Astrocyte (in vitro differentiated cells and primary cell): ENCODE results near the gene BCL2. TPM values are rescaled to one million over a fixed set of nuclear protein-coding genes. Genes with fewer than 3 reads are reported as not detected.
A peak's percentile ranks its signal among the peaks of the same experiment; 100 is the strongest.

ENCODE experiments used
- DNase-seq: peaks from one replicate; pipeline ENCODE4 v3.0.0-alpha.2; 2010; ENCODE audit warnings: low read depth
- FAIRE-seq: peaks from 2 replicates; lab custom pipeline; 2011; peaks lifted over from hg19 to GRCh38; lab: Jason Lieb, UNC
- H2AFZ ChIP-seq: 2 replicates; pipeline ENCODE4 v1.6.0; 2012; ENCODE audit warnings: low read depth, low read length, inconsistent platforms
- H3K27ac ChIP-seq: 2 replicates; pipeline ENCODE4 v1.5.1; 2011; ENCODE audit warnings: low read depth, low read length, inconsistent platforms
- H3K27me3 ChIP-seq: 2 replicates; pipeline ENCODE4 v1.6.0; 2011; ENCODE audit warnings: low read length, inconsistent platforms; ENCODE audit not compliant: insufficient read depth
- H3K36me3 ChIP-seq: 2 replicates; pipeline ENCODE4 v1.5.1; 2011; ENCODE audit warnings: low read length, inconsistent platforms; ENCODE audit not compliant: insufficient read depth
- H3K4me1 ChIP-seq: 2 replicates; pipeline ENCODE4 v1.5.1; 2011; ENCODE audit warnings: low read length, inconsistent platforms; ENCODE audit not compliant: insufficient read depth
- H3K4me2 ChIP-seq: 2 replicates; pipeline ENCODE4 v1.6.0; 2012; ENCODE audit warnings: low read length, inconsistent platforms
- H3K4me3 ChIP-seq: 2 replicates; pipeline ENCODE4 v1.5.1; 2011; ENCODE audit warnings: low read depth, mild to moderate bottlenecking, low read length, inconsistent platforms; ENCODE audit not compliant: insufficient read depth
- H3K79me2 ChIP-seq: 2 replicates; pipeline ENCODE4 v1.6.0; 2012; ENCODE audit warnings: mild to moderate bottlenecking, low read length, inconsistent platforms; ENCODE audit not compliant: insufficient read depth
- H3K9ac ChIP-seq: 2 replicates; pipeline ENCODE4 v1.6.0; 2012; ENCODE audit warnings: mild to moderate bottlenecking, low read length, inconsistent platforms
- H3K9me3 ChIP-seq: 2 replicates; pipeline ENCODE4 v1.5.1; 2012; ENCODE audit warnings: low read depth, mild to moderate bottlenecking, low read length, inconsistent platforms; ENCODE audit not compliant: insufficient read depth
- H4K20me1 ChIP-seq: 2 replicates; pipeline ENCODE4 v1.6.0; 2012; ENCODE audit warnings: low read length, inconsistent platforms; ENCODE audit not compliant: insufficient read depth
- H3K27ac Mint-ChIP-seq: one replicate; pipeline ENCODE4 v1.8.0; 2021; ENCODE audit warnings: mild to moderate bottlenecking, mixed read lengths; ENCODE audit not compliant: unreplicated experiment
- H3K27me3 Mint-ChIP-seq: one replicate; pipeline ENCODE4 v1.8.0; 2021; ENCODE audit warnings: low read depth, mixed read lengths; ENCODE audit not compliant: unreplicated experiment
- H3K36me3 Mint-ChIP-seq: one replicate; pipeline ENCODE4 v1.8.0; 2021; ENCODE audit warnings: low read depth, mixed read lengths; ENCODE audit not compliant: unreplicated experiment
- H3K4me1 Mint-ChIP-seq: one replicate; pipeline ENCODE4 v1.8.0; 2021; ENCODE audit warnings: low read depth, mixed read lengths; ENCODE audit not compliant: unreplicated experiment
- H3K4me3 Mint-ChIP-seq: one replicate; pipeline ENCODE4 v1.8.0; 2021; ENCODE audit warnings: mild to moderate bottlenecking, moderate library complexity, mixed read lengths; ENCODE audit not compliant: unreplicated experiment
- H3K9me3 Mint-ChIP-seq: one replicate; pipeline ENCODE4 v1.8.0; 2021; ENCODE audit warnings: mild to moderate bottlenecking, mixed read lengths; ENCODE audit not compliant: unreplicated experiment
- CTCF ChIP-seq: IDR thresholded peaks from 2 replicates; pipeline ENCODE4 v1.5.1; 2011; ENCODE audit warnings: low read depth, mild to moderate bottlenecking, inconsistent platforms, low read length, moderate library complexity; ENCODE audit not compliant: insufficient read depth
- EZH2 ChIP-seq: IDR thresholded peaks from 2 replicates; pipeline ENCODE4 v1.6.1; 2012; ENCODE audit warnings: mild to moderate bottlenecking, low read length, inconsistent platforms; ENCODE audit not compliant: insufficient read depth
- total RNA-seq: library from RNA; stranded (reverse); gene quantifications from 2 replicates; pipeline ENCODE4 v1.2.1, GENCODE V29; 2021

The BCL2 gene
- total RNA-seq, 1 donor from 2014 or later = 1.7 TPM

- H3K27me3 ChIP-seq = no peaks in the 10 kb centered on the region
- Mint-ChIP-seq H3K4me1 (no peaks in the 10 kb centered on the region), H3K9me3 (no peaks in the 10 kb centered on the region), H3K4me3 (no peak overlapping the region), H3K27me3 (no peaks in the 10 kb centered on the region), H3K27ac (no peak overlapping the region), H3K36me3 (peaks cover 12% of the 10 kb centered on the region)
- no peak overlapping the region for H2AFZ ChIP-seq
- peaks cover 2% of the 10 kb centered on the region for H3K79me2 ChIP-seq
- no peaks in the 10 kb centered on the region for H3K9me3 ChIP-seq
- H3K9ac ChIP-seq = no peak overlapping the region
- TF ChIP-seq EZH2 = no peak
- TF ChIP-seq CTCF = no peak
- H3K4me2 ChIP-seq = no peak overlapping the region
- H3K36me3 ChIP-seq = peaks cover 58% of the 10 kb centered on the region
- H3K27ac ChIP-seq = peak overlapping the region; percentile 2
- FAIRE-seq (no peak), DNase-seq (peak; percentile 12)
- no peaks in the 10 kb centered on the region for H3K4me1 ChIP-seq
- H3K4me3 ChIP-seq = no peak overlapping the region
- H4K20me1 ChIP-seq = peaks cover 13% of the 10 kb centered on the region
These were observed 27.1 kb upstream of the BCL2 start for GRCh38 chr18:63346480-63347183.

GRCh38 chr18:63346031-63346430 is 26.5 kb upstream of the BCL2 start:
- DNase-seq (no peak), FAIRE-seq (no peak)
- Mint-ChIP-seq H3K27ac (no peak overlapping the region), H3K9me3 (no peaks in the 10 kb centered on the region), H3K4me1 (no peaks in the 10 kb centered on the region), H3K4me3 (no peak overlapping the region), H3K27me3 (no peaks in the 10 kb centered on the region), H3K36me3 (peaks cover 12% of the 10 kb centered on the region)
- peaks cover 2% of the 10 kb centered on the region for H3K79me2 ChIP-seq
- no peak overlapping the region for H3K4me3 ChIP-seq
- H3K27ac ChIP-seq = no peak overlapping the region
- no peaks in the 10 kb centered on the region for H3K27me3 ChIP-seq
- no peak overlapping the region for H3K9ac ChIP-seq
- peaks cover 52% of the 10 kb centered on the region for H3K36me3 ChIP-seq
- H3K4me1 ChIP-seq = no peaks in the 10 kb centered on the region
- H2AFZ ChIP-seq = no peak overlapping the region
- no peaks in the 10 kb centered on the region for H3K9me3 ChIP-seq
- peaks cover 13% of the 10 kb centered on the region for H4K20me1 ChIP-seq
- TF ChIP-seq EZH2 (no peak), CTCF (no peak)
- no peak overlapping the region for H3K4me2 ChIP-seq

GRCh38 chr18:63344918-63345317 is 25.3 kb upstream of the BCL2 start:
- H3K79me2 ChIP-seq = peaks cover 2% of the 10 kb centered on the region
- H2AFZ ChIP-seq = no peak overlapping the region
- no peak overlapping the region for H3K4me3 Mint-ChIP-seq
- no peak overlapping the region for H3K4me3 ChIP-seq
- no peak for TF ChIP-seq EZH2
- TF ChIP-seq CTCF = no peak
- DNase-seq = no peak
- H3K27me3 ChIP-seq = no peaks in the 10 kb centered on the region
- H3K4me2 ChIP-seq = no peak overlapping the region
- H3K36me3 Mint-ChIP-seq = peaks cover 12% of the 10 kb centered on the region
- H3K9me3 Mint-ChIP-seq = no peaks in the 10 kb centered on the region
- no peaks in the 10 kb centered on the region for H3K9me3 ChIP-seq
- no peak overlapping the region for H3K27ac ChIP-seq
- no peaks in the 10 kb centered on the region for H3K27me3 Mint-ChIP-seq
- no peaks in the 10 kb centered on the region for H3K4me1 ChIP-seq
- no peak for FAIRE-seq
- H3K9ac ChIP-seq = no peak overlapping the region
- peaks cover 45% of the 10 kb centered on the region for H3K36me3 ChIP-seq
- no peak overlapping the region for H3K27ac Mint-ChIP-seq
- peaks cover 13% of the 10 kb centered on the region for H4K20me1 ChIP-seq
- no peaks in the 10 kb centered on the region for H3K4me1 Mint-ChIP-seq
